Measurements from ENCODE around the gene AP4B1.

The AP4B1 gene

GRCh38 chr1:113946678-113947387 lies 42.2 kb upstream of the AP4B1 start:
- DNase-seq (ENCODE audit: low spot score), result no peak
- TF ChIP-seq, protein P1, sequence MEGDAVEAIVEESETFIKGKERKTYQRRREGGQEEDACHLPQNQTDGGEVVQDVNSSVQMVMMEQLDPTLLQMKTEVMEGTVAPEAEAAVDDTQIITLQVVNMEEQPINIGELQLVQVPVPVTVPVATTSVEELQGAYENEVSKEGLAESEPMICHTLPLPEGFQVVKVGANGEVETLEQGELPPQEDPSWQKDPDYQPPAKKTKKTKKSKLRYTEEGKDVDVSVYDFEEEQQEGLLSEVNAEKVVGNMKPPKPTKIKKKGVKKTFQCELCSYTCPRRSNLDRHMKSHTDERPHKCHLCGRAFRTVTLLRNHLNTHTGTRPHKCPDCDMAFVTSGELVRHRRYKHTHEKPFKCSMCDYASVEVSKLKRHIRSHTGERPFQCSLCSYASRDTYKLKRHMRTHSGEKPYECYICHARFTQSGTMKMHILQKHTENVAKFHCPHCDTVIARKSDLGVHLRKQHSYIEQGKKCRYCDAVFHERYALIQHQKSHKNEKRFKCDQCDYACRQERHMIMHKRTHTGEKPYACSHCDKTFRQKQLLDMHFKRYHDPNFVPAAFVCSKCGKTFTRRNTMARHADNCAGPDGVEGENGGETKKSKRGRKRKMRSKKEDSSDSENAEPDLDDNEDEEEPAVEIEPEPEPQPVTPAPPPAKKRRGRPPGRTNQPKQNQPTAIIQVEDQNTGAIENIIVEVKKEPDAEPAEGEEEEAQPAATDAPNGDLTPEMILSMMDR (IDR thresholded peaks at IDR 0.05; ENCODE audit: borderline replicate concordance, control extremely low read depth, extremely low read depth, insufficient read depth, missing control alignments), result no peak
- in situ Hi-C loops (cut with MboI; ENCODE audit: low sequenced_read_pairs, unreplicated experiment), result no loop called here

DNA sequence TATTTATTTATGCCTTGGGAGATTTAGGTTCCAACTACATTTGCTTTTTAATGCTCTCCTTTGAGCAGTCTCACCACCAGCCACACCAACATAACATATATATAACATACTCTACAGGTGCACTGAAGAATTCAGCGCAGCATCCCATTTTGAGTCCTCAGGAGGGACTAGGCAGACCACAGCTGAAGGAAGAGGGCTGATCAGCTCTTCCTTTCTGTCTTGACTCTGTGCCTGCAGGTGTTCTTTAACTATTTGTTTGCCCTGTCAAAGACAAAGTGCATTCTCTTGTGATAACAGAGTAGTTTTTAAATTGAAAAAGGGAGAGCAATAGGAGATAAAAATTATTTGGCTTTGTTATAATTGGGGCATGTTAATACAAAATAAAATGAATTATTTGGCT lies 41.5 kb upstream of the AP4B1 start:
- in situ Hi-C loops (cut with MboI; ENCODE audit: low sequenced_read_pairs, unreplicated experiment), result no loop called here
- TF ChIP-seq, protein P1 (IDR thresholded peaks at IDR 0.05; ENCODE audit: borderline replicate concordance, control extremely low read depth, extremely low read depth, insufficient read depth, missing control alignments), result no peak
- no peak for DNase-seq (ENCODE audit: low spot score)

- no peak for DNase-seq (ENCODE audit: low spot score)
- in situ Hi-C loops (cut with MboI; ENCODE audit: low sequenced_read_pairs, unreplicated experiment), result no loop called here
- TF ChIP-seq, protein P1 (IDR thresholded peaks at IDR 0.05; ENCODE audit: borderline replicate concordance, control extremely low read depth, extremely low read depth, insufficient read depth, missing control alignments), result no peak
Observed at GRCh38 chr1:113945329-113945728, 40.7 kb upstream of the AP4B1 start.

DNA sequence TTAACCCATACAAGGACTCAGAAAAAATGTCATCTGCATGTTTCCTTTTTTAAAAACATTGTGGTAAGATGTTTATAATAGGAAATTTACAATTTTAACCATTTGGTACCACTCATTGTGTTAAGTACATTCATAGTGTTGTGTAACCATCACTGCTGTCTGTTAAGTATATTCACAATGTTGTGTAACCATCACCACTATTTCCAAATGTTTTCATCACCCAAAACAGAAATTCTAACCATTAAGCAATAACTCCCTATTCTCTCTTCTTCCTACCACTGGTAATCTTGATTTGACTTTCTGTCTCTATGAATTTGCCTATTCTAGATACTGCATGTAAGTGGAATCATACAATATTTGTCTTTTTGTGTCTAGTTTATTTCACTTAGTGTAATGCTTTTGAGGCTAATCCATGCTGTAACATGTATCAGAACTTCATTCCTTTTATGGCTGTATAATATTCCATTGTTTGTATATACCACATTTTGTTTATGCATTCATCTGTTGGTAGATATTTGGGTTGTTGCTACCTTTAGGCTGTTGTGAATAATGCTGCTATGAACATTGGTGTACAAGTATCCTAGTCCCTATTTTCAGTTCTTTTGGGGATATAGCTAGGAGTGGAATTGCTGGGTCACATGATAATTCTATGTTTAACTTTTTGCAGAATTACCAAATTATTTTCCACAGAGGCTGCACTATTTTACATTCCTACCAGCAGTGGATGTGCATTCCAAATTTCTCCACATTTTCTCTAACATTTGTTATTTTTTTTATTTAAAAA lies 38.6 kb upstream of the AP4B1 start:
- TF ChIP-seq, protein P1 (IDR thresholded peaks at IDR 0.05; ENCODE audit: borderline replicate concordance, control extremely low read depth, extremely low read depth, insufficient read depth, missing control alignments), result no peak
- in situ Hi-C loops (cut with MboI; ENCODE audit: low sequenced_read_pairs, unreplicated experiment), result no loop called here
- no peak for DNase-seq (ENCODE audit: low spot score)

- in situ Hi-C loops (cut with MboI; ENCODE audit: low sequenced_read_pairs, unreplicated experiment), result no loop called here
- TF ChIP-seq, protein P1 (IDR thresholded peaks at IDR 0.05; ENCODE audit: borderline replicate concordance, control extremely low read depth, extremely low read depth, insufficient read depth, missing control alignments), result no peak
- DNase-seq (ENCODE audit: low spot score), result no peak
Observed at GRCh38 chr1:113942527-113942926, 37.9 kb upstream of the AP4B1 start.

DNA sequence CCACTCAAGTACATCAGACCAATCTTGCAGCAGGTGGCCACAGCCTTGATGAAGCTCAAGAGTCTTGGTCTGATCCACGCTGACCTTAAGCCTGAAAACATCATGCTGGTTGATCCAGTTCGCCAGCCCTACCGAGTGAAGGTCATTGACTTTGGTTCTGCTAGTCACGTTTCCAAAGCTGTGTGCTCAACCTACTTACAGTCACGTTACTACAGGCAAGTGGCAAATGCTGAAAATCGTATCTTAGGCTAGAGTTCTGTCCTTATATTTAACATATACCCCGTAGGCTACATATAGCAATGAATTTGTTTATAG lies 36.6 kb upstream of the AP4B1 start:
- TF ChIP-seq, protein P1 (IDR thresholded peaks at IDR 0.05; ENCODE audit: borderline replicate concordance, control extremely low read depth, extremely low read depth, insufficient read depth, missing control alignments), result no peak
- in situ Hi-C loops (cut with MboI; ENCODE audit: low sequenced_read_pairs, unreplicated experiment), result no loop called here
- DNase-seq (ENCODE audit: low spot score), result no peak
